Activated T-helper 1 cell treated with Interleukin-2 at 50 U/mL for 16 hours (primary cell): ENCODE data around the gene AHR.

Experiments
- DNase-seq: peaks from one replicate; pipeline ENCODE4 v3.0.0-alpha.2; 2020; ENCODE audit warnings: low read depth

AHR gene

GRCh38 chr7:17298102-17298839 is at the start of gene AHR:
TSS of gene AHR (plus strand) at chr7:17298652. CDS start at chr7:17299265, 613 bp downstream.
- peak; percentile 80 for DNase-seq

GRCh38 chr7:17253885-17254284 is 44.6 kb upstream of the AHR start:
- DNase-seq: no peak

- DNase-seq: no peak
Measured at GRCh38 chr7:17255926-17256325, 42.5 kb upstream of the AHR start.

- no peak for DNase-seq
Measured at GRCh38 chr7:17256375-17256774, 42.1 kb upstream of the AHR start.

- no peak for DNase-seq
Measured at GRCh38 chr7:17266565-17266964, 31.9 kb upstream of the AHR start.

GRCh38 chr7:17269341-17270221 is 28.9 kb upstream of the AHR start:
- DNase-seq: no peak

GRCh38 chr7:17274551-17275245 is 23.8 kb upstream of the AHR start:
- no peak for DNase-seq

GRCh38 chr7:17275749-17276671 is 22.4 kb upstream of the AHR start:
- DNase-seq: no peak

GRCh38 chr7:17279061-17279460 is 19.4 kb upstream of the AHR start:
- no peak for DNase-seq

- no peak for DNase-seq
Measured at GRCh38 chr7:17289074-17289645, 9.3 kb upstream of the AHR start.

- no peak for DNase-seq
Measured at GRCh38 chr7:17292843-17293242, 5.6 kb upstream of the AHR start.

- no peak for DNase-seq
Measured at GRCh38 chr7:17293481-17293880, 5.0 kb upstream of the AHR start.

GRCh38 chr7:17297243-17297642 is 1.2 kb upstream of the AHR start:
- DNase-seq: no peak

- peak; percentile 45 for DNase-seq
Measured at GRCh38 chr7:17298840-17299482, 509 bp downstream of the AHR start.

GRCh38 chr7:17299483-17299991 is 1.1 kb downstream of the AHR start:
- DNase-seq: no peak

GRCh38 chr7:17300012-17300411 is 1.6 kb downstream of the AHR start:
- DNase-seq: no peak

- no peak for DNase-seq
Measured at GRCh38 chr7:17300437-17300836, 2.0 kb downstream of the AHR start.

GRCh38 chr7:17301471-17302456 is 3.3 kb downstream of the AHR start:
- no peak for DNase-seq

GRCh38 chr7:17302575-17303142 is 4.2 kb downstream of the AHR start:
- no peak for DNase-seq
